Gastrocnemius medialis (tissue), 4 donors: ENCODE data around the gene CHMP4A.
"Not testable (repeated sequence)": the region's sequence is repeated elsewhere in the genome, so short reads cannot be mapped to it uniquely, and the experiment has no call there.

Experiments used
- CTCF ChIP-seq, 5 experiments: fragments of 450-650 bp in 3 of 5; fragments of 200-600 bp in 2 of 5; sonication (generic) in 2 of 5; IDR thresholded peaks in 4 of 5; conservative IDR thresholded peaks in 1 of 5; 1 replicate in 4 of 5; 2 replicates in 1 of 5; pipeline ENCODE4 v1.5.1; 2016 to 2019; ENCODE audit warnings: antibody characterized with exemption in 5 of 5, mild to moderate bottlenecking in 3 of 5, moderate library complexity in 3 of 5
- POLR2A ChIP-seq, 2 donors: fragments of 450-650 bp; IDR thresholded peaks; one replicate each; pipeline ENCODE4 v1.6.1; 2017; ENCODE audit warnings: antibody characterized with exemption in 2 of 2, mild to moderate bottlenecking in 2 of 2, moderate library complexity in 2 of 2

- TF ChIP-seq CTCF (IDR thresholded peaks at IDR 0.05 in 4 of 5, conservative IDR thresholded peaks at IDR 0.05 in 1 of 5); POLR2A (IDR thresholded peaks at IDR 0.05): not testable (repeated sequence)
These were observed 32.1 kb upstream of the CHMP4A start for GRCh38 chr14:24245350-24245749.
